GM19467 (cell line): Measurements from ENCODE around the gene LRRC14B.
"Not testable (repeated sequence)": the region's sequence is repeated elsewhere in the genome, so short reads cannot be mapped to it uniquely, and the experiment has no call there.

ENCODE experiments used
- ATAC-seq: cut with Tn5 transposase; IDR thresholded peaks from one replicate; pipeline ENCODE4 v1.9.1; 2021; ENCODE audit warnings: mild to moderate bottlenecking, moderate library complexity; ENCODE audit not compliant: unreplicated experiment

Gene LRRC14B

DNA sequence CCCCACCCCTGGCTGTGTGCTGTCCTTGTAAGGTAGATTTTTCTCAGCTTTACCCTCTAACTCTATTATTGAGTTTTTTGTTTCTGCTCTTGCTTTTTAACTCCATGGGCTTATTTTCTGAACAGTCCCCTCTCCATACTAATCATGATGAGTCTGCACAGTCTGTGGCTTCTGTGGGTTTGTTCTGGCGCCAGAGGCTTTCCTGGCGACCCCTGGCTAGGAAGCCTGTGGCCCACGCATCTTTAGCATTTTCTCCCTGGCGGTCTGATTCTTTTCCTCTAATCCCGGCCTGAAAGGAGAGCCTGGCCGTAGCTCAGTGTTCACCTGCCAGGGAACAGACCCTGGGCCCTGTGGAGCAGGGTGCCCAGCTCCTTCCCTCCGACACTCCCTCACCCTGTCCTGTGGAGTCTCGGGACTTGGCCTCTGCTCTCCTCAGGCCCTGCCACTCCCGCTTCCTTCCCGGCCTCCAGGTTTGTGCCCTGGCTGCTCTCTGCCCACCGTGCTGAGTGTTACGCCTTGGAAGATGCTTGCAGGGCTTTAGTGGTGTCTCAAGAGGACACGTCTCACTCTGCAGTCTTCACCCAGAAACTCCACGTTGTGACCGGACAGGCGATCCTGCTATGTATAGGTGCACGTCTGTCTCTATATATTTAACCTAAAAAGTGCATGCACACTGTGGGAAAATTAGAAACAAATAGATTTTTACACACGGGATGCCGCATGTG, 31.7 kb upstream of the LRRC14B start:
- ATAC-seq = no peak

DNA sequence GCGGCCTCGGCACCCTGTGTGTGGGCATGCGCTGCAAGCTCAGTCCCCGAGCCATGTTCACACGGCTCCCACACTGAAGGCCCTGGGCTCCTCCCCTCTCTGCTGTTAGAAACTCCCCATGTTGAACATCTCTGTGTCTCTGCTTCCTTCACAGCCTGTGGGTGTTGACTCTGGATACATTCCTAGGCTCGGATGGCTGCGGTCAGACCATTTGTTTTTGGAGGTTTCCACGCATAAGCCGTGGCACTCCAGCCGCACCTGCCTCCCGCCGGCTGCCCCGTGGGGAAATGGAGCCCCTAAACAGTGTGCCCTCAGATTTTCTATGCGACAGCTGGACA, 31.2 kb upstream of the LRRC14B start:
- ATAC-seq = no peak

DNA sequence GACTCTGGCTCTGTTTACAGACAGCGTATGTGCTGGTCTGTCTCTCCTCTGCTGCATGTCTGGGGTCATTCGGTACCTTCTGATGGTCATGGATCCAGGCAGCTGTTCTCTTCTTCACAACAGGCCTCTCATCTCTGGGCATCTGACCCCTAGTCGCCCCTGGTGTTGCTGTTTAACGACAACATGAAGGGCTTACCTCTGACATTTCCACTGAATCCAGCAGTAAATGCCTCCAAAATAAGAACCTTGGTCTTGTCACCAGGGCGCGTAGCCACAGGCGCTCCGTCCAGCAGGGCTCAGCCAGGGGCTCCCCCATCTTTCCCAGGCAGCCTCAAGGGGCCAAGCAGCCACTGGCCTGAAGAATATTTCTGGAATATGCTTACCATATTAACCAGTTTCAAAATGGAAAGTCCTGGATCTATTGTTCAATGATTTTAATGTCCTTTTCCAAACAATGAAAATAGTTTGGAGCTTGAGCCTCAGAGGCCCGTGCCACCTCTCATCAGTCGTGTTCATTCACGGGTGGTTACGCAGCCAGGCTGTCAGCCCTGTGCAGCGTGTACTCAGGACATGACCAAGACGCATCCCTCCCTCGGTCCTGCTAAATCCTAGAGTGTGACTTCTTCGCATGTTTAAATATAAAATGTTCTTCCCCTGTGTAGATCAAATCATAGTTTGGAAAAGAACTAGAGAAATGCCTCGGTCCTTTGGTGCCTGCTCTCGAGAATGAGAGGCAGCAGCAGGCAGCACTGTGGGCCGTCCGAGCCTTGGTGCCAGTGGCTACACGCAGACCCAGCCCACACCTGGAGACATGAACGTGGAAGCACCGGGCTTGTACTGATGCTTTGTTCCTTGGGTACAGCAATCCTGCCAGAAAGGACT, 30.1 kb upstream of the LRRC14B start:
- ATAC-seq = no peak

DNA sequence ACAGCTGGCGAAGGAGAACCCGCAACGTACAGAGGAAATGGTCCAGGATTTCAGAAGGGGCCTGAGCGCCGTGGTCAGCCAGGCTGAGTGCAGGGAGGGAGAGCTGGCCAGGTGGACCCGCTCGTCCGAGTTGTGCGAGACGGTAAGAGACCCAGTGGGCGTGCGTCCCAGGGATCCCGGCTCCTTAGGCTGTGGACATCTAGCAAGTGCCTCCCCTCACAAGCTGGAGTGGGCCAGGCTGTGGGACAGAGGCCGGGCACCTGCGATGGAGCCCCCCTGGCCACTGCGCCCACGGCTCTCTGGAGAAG, 29.5 kb upstream of the LRRC14B start:
- no peak for ATAC-seq

DNA sequence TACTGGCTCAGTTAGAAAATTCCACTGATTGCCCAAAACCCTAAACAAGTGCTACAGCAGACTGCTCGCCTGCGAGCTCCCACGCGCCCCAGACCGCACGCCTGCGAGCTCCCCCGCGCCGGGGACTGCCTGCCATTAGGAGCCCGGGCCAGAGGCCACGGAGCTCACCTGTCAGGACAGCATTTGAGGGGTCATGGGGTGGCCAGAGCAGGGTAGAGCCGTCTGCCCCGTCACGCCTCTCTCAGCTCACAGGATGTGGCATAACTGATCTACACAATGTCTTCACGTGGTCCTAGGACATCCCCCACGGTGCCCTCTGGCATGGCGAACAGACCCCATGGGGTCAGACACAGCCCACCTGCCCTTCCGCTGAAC, 29.1 kb upstream of the LRRC14B start:
- no peak for ATAC-seq

DNA sequence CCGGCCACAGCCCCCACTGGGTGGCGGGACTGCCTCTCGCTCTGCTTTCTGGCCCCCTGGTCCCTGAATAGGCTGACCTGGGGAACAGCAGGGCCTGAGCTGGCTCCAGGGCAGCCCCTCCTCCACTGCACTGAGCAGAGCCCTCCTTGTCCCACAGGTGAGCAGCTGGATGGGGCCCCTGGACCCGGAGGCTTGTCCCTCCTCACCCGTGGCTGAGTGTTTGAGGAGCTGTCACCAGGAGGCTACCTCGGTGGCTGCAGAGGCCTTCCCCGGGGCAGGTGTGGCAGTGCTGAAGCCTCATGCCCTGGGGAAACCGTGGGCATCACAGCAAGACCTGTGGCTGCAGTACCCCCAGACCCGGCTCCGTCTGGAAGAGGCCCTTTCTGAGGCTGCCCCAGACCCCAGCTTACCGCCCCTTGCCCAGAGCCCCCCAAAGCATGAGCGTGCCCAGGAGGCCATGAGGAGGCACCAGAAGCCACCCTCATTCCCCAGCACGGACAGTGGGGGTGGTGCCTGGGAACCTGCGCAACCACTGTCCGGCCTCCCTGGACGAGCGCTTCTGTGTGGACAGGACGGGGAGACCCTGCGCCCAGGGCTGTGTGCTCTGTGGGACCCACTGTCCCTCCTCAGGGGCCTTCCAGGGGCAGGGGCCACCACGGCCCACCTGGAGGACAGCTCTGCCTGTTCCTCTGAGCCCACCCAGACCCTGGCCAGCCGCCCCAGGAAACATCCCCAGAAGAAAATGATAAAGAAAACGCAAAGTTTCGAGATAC, 28.5 kb upstream of the LRRC14B start:
- no peak for ATAC-seq

DNA sequence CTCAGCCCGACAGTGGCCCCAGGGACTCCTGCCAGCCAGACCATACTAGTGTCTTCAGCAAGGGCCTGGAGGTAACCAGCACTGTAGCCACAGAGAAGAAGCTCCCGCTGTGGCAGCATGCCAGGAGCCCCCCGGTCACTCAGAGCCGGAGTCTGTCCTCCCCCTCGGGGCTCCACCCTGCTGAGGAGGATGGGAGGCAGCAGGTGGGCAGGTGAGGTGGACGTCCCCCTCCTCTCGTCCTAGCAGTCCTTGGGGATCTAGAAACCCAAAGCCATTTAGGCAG, 28.0 kb upstream of the LRRC14B start:
- no peak for ATAC-seq

DNA sequence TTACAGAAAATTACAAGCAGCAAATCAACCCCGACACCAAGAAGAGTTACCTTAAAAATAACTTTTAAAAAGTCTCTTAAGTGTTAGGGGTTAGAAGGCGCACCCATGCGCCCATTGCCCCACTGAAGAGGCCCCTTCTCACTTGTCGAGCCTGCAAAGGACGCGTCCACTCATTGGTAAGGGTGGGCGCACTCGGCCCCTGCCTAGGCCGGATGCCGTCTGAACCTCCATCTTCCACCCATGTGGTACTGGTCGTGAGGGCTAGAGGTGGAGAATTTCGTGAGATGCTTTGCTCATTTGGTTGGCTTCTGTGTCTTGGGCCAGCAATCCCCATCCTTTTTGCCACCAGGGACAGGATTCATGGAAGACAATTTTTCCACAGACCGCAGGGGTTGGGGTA, 27.5 kb upstream of the LRRC14B start:
- no peak for ATAC-seq

DNA sequence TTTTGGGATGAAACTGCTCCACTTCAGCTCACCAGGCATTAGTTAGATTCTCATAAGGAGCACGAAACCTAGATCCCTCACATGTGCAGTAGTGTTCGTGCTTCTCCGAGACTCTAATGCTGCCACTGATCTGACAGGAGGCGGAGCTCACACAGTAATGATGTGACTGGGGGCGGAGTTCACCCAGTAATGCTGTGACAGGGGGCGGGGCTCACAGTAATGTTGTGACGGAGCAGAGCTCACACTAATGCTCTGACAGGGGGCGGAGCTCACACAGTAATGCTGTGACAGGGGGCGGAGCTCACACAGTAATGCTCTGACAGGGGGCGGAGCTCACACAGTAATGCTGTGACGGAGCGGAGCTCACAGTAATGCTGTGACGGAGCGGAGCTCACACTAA, 27.1 kb upstream of the LRRC14B start:
- ATAC-seq = no peak

DNA sequence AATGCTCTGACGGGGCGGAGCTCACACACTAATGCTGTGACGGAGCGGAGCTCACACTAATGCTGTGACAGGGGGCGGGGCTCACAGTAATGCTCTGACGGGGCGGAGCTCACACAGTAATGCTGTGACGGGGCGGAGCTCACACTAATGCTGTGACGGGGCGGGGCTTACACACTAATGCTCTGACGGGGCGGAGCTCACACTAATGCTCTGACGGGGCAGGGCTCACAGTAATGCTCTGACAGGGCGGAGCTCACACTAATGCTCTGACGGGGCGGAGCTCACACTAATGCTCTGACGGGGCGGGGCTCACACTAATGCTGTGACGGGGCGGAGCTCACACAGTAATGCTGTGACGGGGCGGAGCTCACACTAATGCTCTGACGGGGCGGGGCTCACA, 26.5 kb upstream of the LRRC14B start:
- not testable (repeated sequence) for ATAC-seq

DNA sequence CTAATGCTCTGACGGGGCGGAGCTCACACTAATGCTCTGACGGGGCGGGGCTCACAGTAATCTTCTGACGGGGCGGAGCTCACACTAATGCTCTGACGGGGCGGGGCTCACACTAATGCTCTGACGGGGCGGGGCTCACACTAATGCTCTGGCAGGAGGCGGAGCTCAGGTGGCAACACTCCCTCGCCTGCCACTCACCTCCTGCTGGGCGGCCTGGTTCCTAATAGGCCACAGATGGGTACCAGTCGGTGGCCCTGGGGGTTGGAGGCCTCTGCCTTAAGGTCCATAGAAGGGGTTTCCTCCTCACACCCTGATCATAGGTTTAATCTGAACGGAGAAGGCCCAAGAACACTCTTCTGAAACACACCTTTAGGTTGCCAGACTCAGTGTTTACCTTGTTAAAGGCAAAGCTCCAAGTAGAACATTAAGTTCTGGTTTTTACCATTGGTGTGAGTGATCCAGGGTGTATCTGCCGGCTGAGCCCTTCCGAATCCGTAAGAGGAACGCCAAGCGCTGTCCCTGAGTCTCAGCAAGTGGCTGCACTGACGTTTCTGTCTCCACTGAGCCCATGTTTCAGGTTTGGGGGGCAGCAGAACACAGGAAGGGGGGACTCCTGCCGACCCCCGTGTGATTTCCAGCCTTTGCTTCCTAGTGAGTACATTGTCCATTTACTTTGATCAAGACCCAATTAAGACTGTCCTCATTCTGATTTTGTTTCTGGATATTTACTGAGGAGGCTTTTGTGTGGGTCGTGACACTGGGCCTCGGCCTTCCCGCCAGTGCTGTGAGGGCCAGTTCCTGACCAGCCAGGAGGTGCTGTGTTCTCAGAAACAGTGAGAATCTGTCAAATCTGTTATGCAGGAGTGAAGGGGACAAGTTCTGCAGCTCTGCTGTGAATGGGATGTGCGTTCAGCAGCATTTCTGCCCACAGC, 24.6 kb upstream of the LRRC14B start:
- ATAC-seq = no peak

DNA sequence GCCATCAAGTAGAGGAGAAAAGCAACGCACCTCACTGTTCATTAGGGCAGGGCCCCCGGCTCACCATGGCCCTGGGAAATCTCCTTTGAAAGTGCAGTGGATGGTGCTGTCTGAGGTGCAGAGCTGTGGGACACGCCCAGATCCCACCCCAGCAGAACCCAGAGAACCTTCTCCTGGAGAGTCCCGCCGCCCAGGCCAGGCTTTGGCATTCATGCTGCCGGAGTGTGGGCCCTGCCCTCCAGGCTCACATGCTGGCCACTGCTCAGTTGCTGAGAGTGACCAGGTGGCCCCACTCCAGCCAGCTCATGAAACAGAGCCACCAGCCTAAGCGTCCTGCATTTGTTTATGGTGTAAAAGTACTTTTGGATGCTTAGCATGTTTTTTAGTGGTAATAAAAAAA, 23.8 kb upstream of the LRRC14B start:
- no peak for ATAC-seq

DNA sequence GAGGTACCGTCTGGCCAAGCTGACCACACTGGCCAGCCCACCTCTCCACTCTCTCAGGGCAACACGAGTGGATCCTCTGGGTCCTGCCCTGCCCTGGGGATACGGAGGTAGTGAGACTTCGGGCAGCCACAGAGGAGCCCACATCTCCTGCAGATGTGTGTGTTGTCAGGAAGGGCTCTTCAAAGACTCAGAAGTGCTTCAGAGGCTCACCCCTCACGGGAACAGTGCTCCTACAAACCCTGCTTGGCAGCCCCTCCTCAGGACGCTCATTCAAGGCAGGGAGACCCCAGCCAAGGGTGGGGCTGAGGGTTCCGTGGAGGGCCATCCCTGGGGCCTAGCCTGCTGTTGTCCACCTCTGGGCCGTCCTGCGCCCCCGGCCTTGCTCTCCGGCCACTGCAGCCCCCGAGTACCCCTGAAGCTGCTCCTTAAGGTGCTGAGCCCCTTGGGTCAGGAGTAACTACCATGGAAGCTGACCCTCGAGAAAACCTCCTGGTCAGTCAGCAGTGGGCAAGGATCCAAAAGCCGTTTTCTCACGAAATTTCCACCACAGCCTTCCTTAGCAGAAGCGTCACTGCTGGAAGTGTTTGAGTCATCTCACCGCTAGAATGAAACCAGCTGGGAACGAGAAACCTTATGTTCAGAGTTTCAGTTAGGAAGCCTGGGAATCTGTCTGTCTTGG, 23.2 kb upstream of the LRRC14B start:
- ATAC-seq = no peak

DNA sequence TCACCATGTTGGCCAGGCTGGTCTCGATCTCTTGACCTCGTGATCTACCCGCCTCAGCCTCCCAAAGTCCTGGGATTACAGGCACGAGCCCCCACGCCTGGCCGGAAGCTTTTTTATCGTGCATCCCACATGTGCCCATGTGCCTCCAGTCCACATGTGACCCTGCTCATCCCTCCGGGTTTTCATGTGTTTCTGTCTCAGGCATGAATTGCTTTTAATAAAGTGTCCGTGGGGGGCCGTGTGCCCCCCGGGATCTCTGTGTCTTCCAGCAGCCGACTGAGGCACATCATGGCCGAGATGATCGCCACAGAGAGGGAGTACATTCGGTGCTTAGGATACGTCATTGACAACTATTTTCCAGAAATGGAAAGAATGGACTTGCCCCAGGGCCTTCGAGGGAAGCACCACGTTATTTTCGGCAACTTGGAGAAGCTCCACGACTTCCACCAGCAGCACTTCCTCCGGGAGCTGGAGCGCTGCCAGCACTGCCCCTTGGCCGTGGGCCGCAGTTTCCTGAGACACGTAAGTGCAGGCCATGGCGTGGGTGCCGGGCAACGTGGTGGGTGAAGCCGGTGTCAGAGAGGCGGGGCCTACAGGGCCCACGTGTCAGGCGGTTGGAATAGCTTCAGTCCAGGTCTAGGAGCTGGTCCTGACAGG, 22.1 kb upstream of the LRRC14B start:
- ATAC-seq = no peak

DNA sequence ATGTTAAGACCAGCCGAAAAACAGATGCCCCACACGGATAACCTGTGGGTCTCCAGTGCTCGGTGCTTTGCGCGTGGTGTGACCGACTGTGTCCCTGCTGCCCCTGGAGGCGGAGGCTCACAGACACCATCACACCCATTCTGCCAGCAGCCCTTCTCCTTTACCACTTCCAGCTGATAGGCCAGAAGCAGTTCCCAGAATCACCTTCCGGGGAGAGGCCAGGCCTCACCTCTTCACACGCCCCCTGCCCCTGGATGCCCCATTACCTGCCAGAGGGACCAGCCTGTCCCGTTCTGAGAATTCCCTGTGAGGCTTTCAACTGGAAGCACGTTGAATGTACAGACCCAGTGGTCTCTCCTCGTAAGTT, 21.6 kb upstream of the LRRC14B start:
- no peak for ATAC-seq

DNA sequence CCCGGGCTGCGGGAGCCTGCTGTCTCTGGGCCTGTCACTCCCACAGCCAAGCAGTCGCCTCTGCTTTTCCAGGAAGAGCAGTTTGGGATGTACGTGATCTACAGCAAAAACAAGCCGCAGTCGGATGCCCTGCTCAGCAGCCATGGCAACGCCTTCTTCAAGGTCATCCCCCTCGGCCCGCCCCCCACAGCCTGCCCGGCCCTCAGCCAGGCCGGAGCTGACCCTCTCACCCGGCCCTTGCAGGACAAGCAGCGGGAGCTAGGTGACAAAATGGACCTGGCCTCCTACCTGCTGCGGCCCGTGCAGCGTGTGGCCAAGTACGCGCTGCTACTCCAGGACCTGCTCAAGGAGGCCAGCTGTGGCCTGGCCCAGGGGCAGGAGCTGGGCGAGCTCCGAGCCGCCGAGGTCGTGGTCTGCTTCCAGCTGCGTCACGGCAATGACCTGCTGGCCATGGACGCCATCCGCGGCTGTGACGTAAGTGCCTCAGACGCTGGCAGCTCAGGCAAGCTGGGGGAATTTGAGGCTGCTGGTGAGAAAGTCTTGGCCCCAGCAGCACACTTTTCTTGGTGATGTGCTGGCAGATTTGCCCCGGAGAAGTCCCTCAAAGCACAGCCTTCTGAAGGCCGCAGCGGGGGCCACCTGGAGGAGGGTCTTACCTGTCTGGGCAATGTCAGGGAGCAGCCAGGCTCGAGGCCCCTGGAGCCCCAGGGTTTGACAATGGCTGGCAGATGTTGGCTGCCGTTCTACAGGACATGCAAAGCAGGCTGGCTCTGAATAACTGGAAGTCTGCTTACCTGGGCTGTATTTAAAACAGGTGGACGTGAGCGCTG, 20.1 kb upstream of the LRRC14B start:
- no peak for ATAC-seq

DNA sequence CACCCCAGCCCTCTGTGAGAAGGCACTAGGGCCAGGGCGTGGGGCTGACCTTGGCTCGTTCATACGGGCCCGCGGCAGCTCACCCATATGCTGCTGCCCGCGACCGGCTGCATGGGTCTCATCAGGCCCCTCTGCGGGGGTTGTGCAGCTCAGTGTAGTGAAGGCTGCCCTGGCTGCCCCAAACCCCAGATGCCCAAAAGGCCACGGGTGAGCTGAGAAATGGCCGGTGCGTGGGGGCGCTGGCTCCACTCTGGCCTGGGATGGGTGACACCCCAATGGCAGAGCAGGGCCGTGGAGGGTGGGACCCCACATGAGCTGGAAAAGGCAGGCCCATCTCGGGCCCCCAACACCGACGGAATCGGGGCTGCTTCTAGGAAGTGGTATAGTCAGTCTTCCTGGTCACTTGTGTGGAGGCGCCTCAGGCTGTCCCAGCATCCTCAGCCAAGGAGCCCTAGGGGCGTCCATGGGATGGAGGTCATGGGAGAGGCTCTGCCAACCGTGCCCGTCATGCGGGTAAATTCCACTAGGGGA, 19.4 kb upstream of the LRRC14B start:
- ATAC-seq = no peak

DNA sequence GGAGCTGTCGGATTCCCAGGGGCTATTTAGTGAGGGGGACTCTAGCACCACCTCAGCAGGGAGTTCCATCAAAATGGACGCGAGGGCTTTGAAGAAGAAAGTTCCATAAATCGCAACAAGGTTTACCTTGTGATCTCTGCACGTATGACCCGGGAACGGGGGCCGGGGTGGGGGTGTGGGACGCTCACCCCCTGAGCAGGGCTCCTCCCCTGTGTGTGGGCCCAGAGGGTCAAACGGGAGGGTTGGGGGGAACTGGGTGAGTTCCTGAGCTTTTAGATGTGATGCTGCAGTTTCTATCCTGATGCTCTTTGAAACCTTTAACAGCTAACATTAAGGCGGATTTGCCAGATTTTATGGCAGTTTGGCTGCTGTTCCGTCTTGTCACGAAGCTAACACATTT, 18.9 kb upstream of the LRRC14B start:
- no peak for ATAC-seq

DNA sequence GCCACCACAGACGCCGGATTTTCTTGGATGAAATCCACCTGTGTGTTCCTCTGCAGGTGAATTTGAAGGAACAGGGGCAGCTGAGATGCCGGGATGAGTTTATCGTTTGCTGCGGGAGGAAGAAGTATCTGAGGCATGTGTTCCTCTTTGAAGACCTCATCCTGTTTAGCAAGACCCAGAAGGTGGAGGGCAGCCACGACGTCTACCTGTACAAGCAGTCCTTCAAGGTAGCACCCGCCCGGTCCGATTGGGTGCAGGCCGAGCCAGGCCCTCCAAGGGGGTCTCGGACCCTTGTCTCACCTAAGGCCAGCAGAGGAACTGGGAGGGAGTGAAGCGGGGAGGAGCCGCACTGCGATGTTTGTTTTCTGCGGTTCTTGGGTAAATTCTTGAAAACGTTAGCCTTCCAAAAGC, 18.4 kb upstream of the LRRC14B start:
- no peak for ATAC-seq
